ENCODE data around the gene HDAC4. TPM values are rescaled to one million over a fixed set of nuclear protein-coding genes. Genes with fewer than 3 reads are reported as not detected.

The HDAC4 gene
- total RNA-seq, 1 experiment from 2014 or later = 32.0 TPM

DNA sequence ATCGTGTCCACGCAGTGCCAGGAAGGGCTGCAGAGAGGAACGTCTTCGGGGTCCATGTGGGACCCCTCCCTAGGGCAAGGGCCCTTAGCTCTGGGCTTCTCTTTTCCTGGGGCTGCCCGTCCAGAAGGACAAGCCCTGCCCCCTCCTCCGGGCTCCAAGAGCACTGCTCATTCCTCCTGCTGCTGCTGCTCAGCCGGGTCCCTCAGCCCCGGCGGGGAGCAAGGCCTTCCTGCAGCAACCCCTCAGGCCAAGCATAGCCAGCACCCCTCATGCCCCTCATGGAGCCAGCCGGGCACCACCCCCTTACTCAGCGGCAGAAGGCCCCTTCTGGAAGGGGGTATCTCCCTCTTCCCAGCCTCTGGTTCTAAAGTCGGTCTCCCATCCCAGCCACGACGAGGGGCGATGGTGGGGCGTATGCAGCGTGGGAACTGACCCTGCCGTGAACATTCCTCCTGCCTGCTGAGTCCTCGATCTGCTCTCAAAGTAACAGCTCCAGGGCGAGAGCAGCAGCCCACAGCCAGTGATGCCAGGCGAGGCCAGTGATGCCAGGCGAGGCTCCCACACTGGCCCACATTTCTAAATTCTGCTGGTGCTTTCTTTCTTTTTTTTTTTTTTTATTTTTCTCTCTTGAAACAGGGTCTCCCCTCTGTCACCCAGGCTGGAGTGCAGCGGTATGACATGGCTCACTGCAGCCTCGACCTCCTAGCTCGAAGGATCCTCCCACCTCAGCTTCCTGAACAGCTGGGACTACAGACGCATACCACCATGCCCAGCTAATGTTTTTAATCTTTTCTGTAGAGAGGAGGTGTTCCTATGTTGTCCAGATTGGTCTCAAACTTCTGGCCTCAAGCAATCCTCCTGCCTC lies 99.7 kb downstream of the HDAC4 start:
- Mint-ChIP-seq H3K36me3 (ENCODE audit: insufficient read depth in 1 of 3, low read depth in 3 of 3) (peaks cover 0 to 2% (median 0%) of the 10 kb centered on the region in 3 experiments; a peak in 1 of 7 replicates), H3K27me3 (ENCODE audit: low read depth) (no peaks in the 10 kb centered on the region; the same call in 1 of the 2 replicates), H3K4me1 (peaks cover 46 to 54% of the 10 kb centered on the region in 2 experiments), H3K27ac (no peak overlapping the region; a peak in 1 of 7 replicates), H3K9me3 (no peaks in the 10 kb centered on the region), H3K4me3 (no peak overlapping the region)
- no peak overlapping the region for H3K56ac ChIP-seq (ENCODE audit: insufficient read length, low read depth, low read length)
- no peak overlapping the region for H3K9ac ChIP-seq (ENCODE audit: extremely low read depth, insufficient read length, low read length)
- no peak overlapping the region for H2BK20ac ChIP-seq (ENCODE audit: low read depth, low read length, poor library complexity, severe bottlenecking)
- H2BK5ac ChIP-seq (ENCODE audit: insufficient read length, low read length) = no peak overlapping the region
- peaks cover 2% of the 10 kb centered on the region for H4K20me1 ChIP-seq (ENCODE audit: control insufficient read depth, insufficient read depth, insufficient read length)
- no peak overlapping the region for H3K18ac ChIP-seq (ENCODE audit: insufficient read length, low read depth, low read length)
- no peak overlapping the region for H4K91ac ChIP-seq (ENCODE audit: insufficient read length, low read depth, low read length)
- peaks cover 5% of the 10 kb centered on the region; the same call in 1 of the 2 replicates for H3K79me2 ChIP-seq (ENCODE audit: insufficient read depth, low read length)
- H3K4me2 ChIP-seq (ENCODE audit: insufficient read depth, insufficient read length, low read length) = no peak overlapping the region
- H2BK12ac ChIP-seq (ENCODE audit: insufficient read length, low read depth, low read length) = no peak overlapping the region
- no peak overlapping the region for H2AK5ac ChIP-seq (ENCODE audit: insufficient read length, low read length)
- no peaks in the 10 kb centered on the region for H3K9me3 ChIP-seq (ENCODE audit: control insufficient read depth, low read depth, low read length)
- peaks cover 2% of the 10 kb centered on the region; the same call in 1 of the 2 replicates for H3K4me1 ChIP-seq (ENCODE audit: insufficient read depth, low read length)
- H3K27ac ChIP-seq (ENCODE audit: insufficient read length, low read depth, low read length) = no peak overlapping the region
- no peaks in the 10 kb centered on the region for H3K27me3 ChIP-seq (ENCODE audit: insufficient read depth, low read length)
- H3K4ac ChIP-seq (ENCODE audit: low read depth, low read length) = no peak overlapping the region
- no peak overlapping the region for H3T11ph ChIP-seq (ENCODE audit: low read length)
- H3K23ac ChIP-seq (ENCODE audit: insufficient read length, low read depth, low read length) = no peak overlapping the region
- H2BK15ac ChIP-seq (ENCODE audit: low read depth, low read length) = no peak overlapping the region
- WGBS (ENCODE audit: extremely low coverage, insufficient read length, low lambda C conversion rate) = no CpG with 5 or more reads among the region's 26 CpGs
- DNase-seq = no peak
- no peak overlapping the region for H4K8ac ChIP-seq (replicated peaks; ENCODE audit: insufficient read length, low read depth, low read length)
- H3K23me2 ChIP-seq (ENCODE audit: insufficient read length, low read depth, low read length, poor library complexity, severe bottlenecking) = no peaks in the 10 kb centered on the region
- H2BK120ac ChIP-seq (ENCODE audit: low read depth, low read length, poor library complexity, severe bottlenecking) = no peak overlapping the region
- H2AFZ ChIP-seq (ENCODE audit: low read length) = no peak overlapping the region
- TF ChIP-seq, protein P1, sequence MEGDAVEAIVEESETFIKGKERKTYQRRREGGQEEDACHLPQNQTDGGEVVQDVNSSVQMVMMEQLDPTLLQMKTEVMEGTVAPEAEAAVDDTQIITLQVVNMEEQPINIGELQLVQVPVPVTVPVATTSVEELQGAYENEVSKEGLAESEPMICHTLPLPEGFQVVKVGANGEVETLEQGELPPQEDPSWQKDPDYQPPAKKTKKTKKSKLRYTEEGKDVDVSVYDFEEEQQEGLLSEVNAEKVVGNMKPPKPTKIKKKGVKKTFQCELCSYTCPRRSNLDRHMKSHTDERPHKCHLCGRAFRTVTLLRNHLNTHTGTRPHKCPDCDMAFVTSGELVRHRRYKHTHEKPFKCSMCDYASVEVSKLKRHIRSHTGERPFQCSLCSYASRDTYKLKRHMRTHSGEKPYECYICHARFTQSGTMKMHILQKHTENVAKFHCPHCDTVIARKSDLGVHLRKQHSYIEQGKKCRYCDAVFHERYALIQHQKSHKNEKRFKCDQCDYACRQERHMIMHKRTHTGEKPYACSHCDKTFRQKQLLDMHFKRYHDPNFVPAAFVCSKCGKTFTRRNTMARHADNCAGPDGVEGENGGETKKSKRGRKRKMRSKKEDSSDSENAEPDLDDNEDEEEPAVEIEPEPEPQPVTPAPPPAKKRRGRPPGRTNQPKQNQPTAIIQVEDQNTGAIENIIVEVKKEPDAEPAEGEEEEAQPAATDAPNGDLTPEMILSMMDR (conservative IDR thresholded peaks at IDR 0.05) = no peak
- no peak overlapping the region for H4K5ac ChIP-seq (ENCODE audit: insufficient read length, low read depth, low read length)
- no peaks in the 10 kb centered on the region for H3K79me1 ChIP-seq (ENCODE audit: insufficient read depth, low read depth, low read length, poor library complexity, severe bottlenecking)
- peak overlapping the region; percentile 4; the same call in 1 of the 2 replicates for H3K14ac ChIP-seq (ENCODE audit: insufficient read depth, low read length)
